Astrocyte of the cerebellum (primary cell): ENCODE data around the gene EBF3.

Experiments
- DNase-seq: peaks from one replicate; pipeline ENCODE4 v3.0.0-alpha.2; 2011; ENCODE audit warnings: low read depth
- H3K4me3 ChIP-seq: 2 replicates; pipeline ENCODE4 v1.5.1; 2011; ENCODE audit warnings: mild to moderate bottlenecking, low read depth, low read length, moderate library complexity
- CTCF ChIP-seq: IDR thresholded peaks from 2 replicates; pipeline ENCODE4 v1.5.1; 2012; ENCODE audit warnings: low read length, low read depth, moderate library complexity, mild to moderate bottlenecking; ENCODE audit errors: missing control alignments
- in situ Hi-C: cut with HindIII; loops from 2 replicates; pipeline ENCODE4 v1.10.0; 2017; ENCODE audit warnings: low sequenced_read_pairs

EBF3 gene

GRCh38 chr10:129964611-129965424, 744 bp upstream of the EBF3 start:
- no peak overlapping the region for H3K4me3 ChIP-seq
- no peak for TF ChIP-seq CTCF
- in situ Hi-C loops = no loop called here
- DNase-seq = no peak

- in situ Hi-C loops = no loop called here
- TF ChIP-seq CTCF = no peak
- no peak for DNase-seq
- H3K4me3 ChIP-seq = peak overlapping the region; percentile 23
These were observed 1.0 kb downstream of the EBF3 start for GRCh38 chr10:129962872-129963640.

GRCh38 chr10:129962031-129962871, 1.8 kb downstream of the EBF3 start:
- DNase-seq = no peak
- in situ Hi-C loops = no loop called here
- no peak for TF ChIP-seq CTCF
- H3K4me3 ChIP-seq = no peak overlapping the region

- DNase-seq = no peak
- H3K4me3 ChIP-seq = no peak overlapping the region
These were observed 2.8 kb downstream of the EBF3 start for GRCh38 chr10:129961157-129961701.

GRCh38 chr10:129960481-129961156, 3.5 kb downstream of the EBF3 start:
- in situ Hi-C loops = no loop called here
- no peak for TF ChIP-seq CTCF
- H3K4me3 ChIP-seq = no peak overlapping the region
- no peak for DNase-seq

More at GRCh38 chr10:129961157-129961701, 2.8 kb downstream of the EBF3 start:
- in situ Hi-C loops = no loop called here
- no peak for TF ChIP-seq CTCF
